Brain microvascular endothelial cell (primary cell): ENCODE results near the gene GNE.

Experiments
- DNase-seq: peaks from one replicate; pipeline ENCODE4 v3.0.0-alpha.2; 2020
- H3K27ac ChIP-seq: fragments of 250-450 bp; sonication (Bioruptor Pico); 2 replicates; pipeline ENCODE4 v1.5.1; 2020; ENCODE audit warnings: mild to moderate bottlenecking, moderate library complexity
- H3K27me3 ChIP-seq: fragments of 250-450 bp; sonication (Bioruptor Pico); replicated peaks from 2 replicates; pipeline ENCODE4 v1.5.1; 2020; ENCODE audit warnings: mild to moderate bottlenecking
- H3K36me3 ChIP-seq: fragments of 250-450 bp; sonication (Bioruptor Pico); replicated peaks from 2 replicates; pipeline ENCODE4 v1.5.1; 2020; ENCODE audit warnings: mild to moderate bottlenecking
- H3K4me3 ChIP-seq: 2 replicates; pipeline ENCODE4 v1.5.1; 2011; ENCODE audit warnings: low read depth, mild to moderate bottlenecking, control low read depth, low read length, moderate library complexity
- in situ Hi-C: cut with HindIII; loops from 2 replicates; pipeline ENCODE4 v1.10.0; 2017; ENCODE audit warnings: low sequenced_read_pairs, low pct_ligation_motif_present
- TF ChIP-seq, protein P1 (sequence below): IDR thresholded peaks from 2 replicates; pipeline ENCODE4 v1.5.1; 2011; ENCODE audit warnings: low read depth, mild to moderate bottlenecking, moderate library complexity, low read length, control low read depth, inconsistent platforms; ENCODE audit errors: missing control alignments

GNE gene

DNA sequence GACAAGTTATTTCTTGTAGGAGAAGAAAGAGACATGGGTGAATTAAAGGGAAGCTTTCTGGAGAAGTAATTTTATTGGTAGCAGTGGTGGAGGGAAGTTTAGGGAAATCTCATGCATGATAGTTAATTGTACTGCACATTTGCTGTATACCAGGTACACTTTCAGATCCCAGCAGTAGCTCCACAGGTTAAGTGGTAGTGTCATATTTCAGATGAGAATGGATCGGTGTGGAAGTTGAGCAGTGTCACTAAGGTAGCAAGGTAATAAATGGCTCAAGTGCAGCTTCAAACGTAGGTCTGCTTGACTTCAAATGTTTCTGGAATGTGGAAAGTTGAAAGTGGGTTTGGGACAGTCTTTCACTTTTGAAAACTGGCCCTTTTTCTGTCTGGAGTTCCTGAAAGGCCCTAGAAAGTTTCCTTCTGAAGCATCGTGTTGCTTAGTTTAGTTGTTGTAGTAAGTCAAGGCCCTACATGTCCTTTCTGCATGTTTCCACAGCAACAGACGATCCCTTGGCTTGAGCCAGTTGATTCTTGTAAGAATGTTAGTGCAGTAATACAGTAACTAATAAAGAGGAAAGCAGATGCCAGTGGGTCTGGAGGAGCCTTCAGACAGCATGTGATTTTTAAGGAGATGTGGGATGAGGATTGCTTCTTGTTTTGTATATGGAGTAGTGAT lies 63.8 kb downstream of the GNE start:
- TF ChIP-seq, protein P1, sequence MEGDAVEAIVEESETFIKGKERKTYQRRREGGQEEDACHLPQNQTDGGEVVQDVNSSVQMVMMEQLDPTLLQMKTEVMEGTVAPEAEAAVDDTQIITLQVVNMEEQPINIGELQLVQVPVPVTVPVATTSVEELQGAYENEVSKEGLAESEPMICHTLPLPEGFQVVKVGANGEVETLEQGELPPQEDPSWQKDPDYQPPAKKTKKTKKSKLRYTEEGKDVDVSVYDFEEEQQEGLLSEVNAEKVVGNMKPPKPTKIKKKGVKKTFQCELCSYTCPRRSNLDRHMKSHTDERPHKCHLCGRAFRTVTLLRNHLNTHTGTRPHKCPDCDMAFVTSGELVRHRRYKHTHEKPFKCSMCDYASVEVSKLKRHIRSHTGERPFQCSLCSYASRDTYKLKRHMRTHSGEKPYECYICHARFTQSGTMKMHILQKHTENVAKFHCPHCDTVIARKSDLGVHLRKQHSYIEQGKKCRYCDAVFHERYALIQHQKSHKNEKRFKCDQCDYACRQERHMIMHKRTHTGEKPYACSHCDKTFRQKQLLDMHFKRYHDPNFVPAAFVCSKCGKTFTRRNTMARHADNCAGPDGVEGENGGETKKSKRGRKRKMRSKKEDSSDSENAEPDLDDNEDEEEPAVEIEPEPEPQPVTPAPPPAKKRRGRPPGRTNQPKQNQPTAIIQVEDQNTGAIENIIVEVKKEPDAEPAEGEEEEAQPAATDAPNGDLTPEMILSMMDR: no peak
- no peak for DNase-seq
- Histone ChIP-seq H3K36me3 (peaks cover 21% of the 10 kb centered on the region), H3K4me3 (no peak overlapping the region), H3K27me3 (no peaks in the 10 kb centered on the region), H3K27ac (no peak overlapping the region)
- in situ Hi-C loops: no loop called here

DNA sequence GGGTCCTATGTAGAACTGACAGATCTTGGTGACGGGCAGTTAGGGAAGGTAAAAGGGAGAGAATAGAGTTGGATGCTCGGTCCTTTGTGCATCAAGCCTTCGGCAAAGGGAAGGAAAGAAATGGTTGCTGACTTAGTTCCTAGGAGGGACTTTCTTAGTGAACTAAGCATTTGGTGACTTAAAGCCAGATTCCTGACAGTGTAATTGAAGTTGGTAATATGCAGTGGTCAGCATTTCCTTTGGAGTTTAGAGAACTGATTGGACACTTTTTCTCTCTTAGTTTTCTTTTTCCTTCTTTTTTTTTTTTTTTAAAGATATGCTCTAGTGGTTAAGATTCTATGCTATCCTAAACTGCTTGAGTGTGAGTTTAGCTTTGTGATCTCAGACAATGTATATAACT lies 65.2 kb downstream of the GNE start:
- no peak for DNase-seq
- Histone ChIP-seq H3K36me3 (peaks cover 10% of the 10 kb centered on the region), H3K27me3 (no peaks in the 10 kb centered on the region), H3K27ac (no peak overlapping the region), H3K4me3 (peak overlapping the region; percentile 91)
- TF ChIP-seq, protein P1: no peak
- in situ Hi-C loops: no loop called here

DNA sequence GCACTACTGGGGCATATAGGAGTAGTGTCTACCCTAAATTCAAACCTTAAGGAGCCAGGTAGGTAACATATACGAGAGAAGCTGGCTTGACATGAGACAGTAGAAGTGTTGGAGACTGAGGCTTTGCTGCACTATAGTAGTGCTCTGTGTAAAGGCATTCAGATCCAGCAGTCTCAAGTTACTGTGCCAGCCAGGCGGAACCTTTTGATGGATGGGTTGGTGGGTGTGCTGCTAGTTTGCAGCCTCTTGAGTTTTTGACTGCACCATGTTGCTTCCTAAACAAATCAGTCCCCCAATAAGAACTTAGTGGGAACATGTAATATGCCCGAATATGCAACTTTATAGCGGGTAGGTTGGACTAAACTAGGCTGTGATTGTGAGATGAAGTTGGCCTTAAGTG lies 66.1 kb downstream of the GNE start:
- no peak overlapping the region for H3K27ac ChIP-seq
- H3K36me3 ChIP-seq: peaks cover 5% of the 10 kb centered on the region
- in situ Hi-C loops: no loop called here
- peak overlapping the region; percentile 91 for H3K4me3 ChIP-seq
- DNase-seq: no peak
- H3K27me3 ChIP-seq: no peaks in the 10 kb centered on the region
- TF ChIP-seq, protein P1: no peak

DNA sequence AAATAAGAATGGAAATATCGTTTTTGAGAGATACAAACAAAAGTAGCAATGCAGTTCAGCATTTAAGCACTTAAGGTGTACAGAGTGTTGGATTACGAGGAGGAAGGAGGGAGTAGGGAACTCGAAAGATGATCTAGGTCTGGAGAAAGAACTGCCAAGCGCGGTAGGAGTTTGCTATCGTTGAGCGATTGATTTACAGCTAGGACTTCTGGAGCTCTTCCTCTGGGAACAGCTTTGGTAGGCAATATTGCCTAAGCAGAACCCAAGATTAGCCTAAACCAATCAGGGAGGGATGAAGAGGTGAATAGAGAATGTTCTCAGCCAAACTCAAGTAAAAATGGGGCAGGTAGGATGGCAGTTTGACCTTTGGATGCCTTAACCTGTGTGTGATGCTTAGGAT lies 66.6 kb downstream of the GNE start:
- H3K27me3 ChIP-seq: no peaks in the 10 kb centered on the region
- H3K27ac ChIP-seq: peak overlapping the region; percentile 92
- H3K4me3 ChIP-seq: peak overlapping the region; percentile 91
- H3K36me3 ChIP-seq: peaks cover 5% of the 10 kb centered on the region
- in situ Hi-C loops: no loop called here
- TF ChIP-seq, protein P1: no peak
- DNase-seq: no peak

DNA sequence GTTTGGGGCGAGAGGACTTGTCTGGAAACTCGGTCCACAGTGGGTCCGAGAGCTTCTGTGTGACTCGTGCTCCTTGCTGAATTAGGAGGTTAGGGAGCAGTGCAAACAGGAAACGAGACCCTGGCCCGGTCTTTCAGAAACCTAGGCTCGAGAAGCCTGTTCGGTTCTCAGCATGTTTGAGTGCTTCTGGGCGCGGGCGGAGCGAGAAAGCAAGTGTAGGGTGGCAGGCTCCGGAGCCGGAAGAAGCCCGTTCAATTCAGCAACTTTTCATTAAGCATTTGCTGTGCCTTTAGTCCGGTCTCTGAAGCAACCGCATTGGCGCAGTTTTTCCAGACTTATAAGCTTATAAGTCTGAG lies 67.0 kb downstream of the GNE start:
- Histone ChIP-seq H3K27me3 (no peaks in the 10 kb centered on the region), H3K27ac (peak overlapping the region; percentile 92), H3K36me3 (peaks cover 5% of the 10 kb centered on the region), H3K4me3 (peak overlapping the region; percentile 91)
- TF ChIP-seq, protein P1: no peak
- in situ Hi-C loops: no loop called here
- no peak for DNase-seq
